MM.1S (cell line): ENCODE results near the gene CAST.

Source experiments
- DNase-seq: peaks from one replicate; pipeline ENCODE4 v3.0.0-alpha.2; 2015
- H2AFZ ChIP-seq: fragments of 300-600 bp; sonication (generic); 2 replicates; pipeline ENCODE4 v1.6.0; 2016; ENCODE audit warnings: antibody characterized with exemption, low read length
- H3F3A ChIP-seq: fragments of 300-600 bp; sonication (generic); 2 replicates; pipeline ENCODE4 v1.6.1; 2016; ENCODE audit warnings: mild to moderate bottlenecking, antibody characterized with exemption, low read length, moderate library complexity, mixed read lengths; ENCODE audit not compliant: insufficient read depth
- H3K27ac ChIP-seq: fragments of 300-600 bp; sonication (generic); 2 replicates; pipeline ENCODE4 v1.5.1; 2016; ENCODE audit warnings: mild to moderate bottlenecking, low read length
- H3K27me3 ChIP-seq: fragments of 300-600 bp; sonication (generic); replicated peaks from 2 replicates; pipeline ENCODE4 v1.6.0; 2016; ENCODE audit warnings: low read length; ENCODE audit not compliant: insufficient read depth
- H3K36me3 ChIP-seq: fragments of 300-600 bp; sonication (generic); replicated peaks from 2 replicates; pipeline ENCODE4 v1.6.1; 2016; ENCODE audit warnings: mild to moderate bottlenecking, low read length, mixed read lengths; ENCODE audit not compliant: insufficient read depth
- H3K4me1 ChIP-seq: fragments of 300-600 bp; sonication (generic); 2 replicates; pipeline ENCODE4 v1.6.1; 2016; ENCODE audit warnings: low read length, mixed read lengths
- H3K4me2 ChIP-seq: fragments of 300-600 bp; sonication (generic); 2 replicates; pipeline ENCODE4 v1.6.0; 2016; ENCODE audit warnings: low read depth, low read length
- H3K4me3 ChIP-seq: fragments of 300-600 bp; sonication (generic); 2 replicates; pipeline ENCODE4 v1.5.1; 2016; ENCODE audit warnings: low read length, mixed read lengths
- H3K79me2 ChIP-seq: fragments of 300-600 bp; sonication (generic); 2 replicates; pipeline ENCODE4 v1.6.1; 2016; ENCODE audit warnings: mixed run types, low read length, mixed read lengths
- H3K9ac ChIP-seq: fragments of 300-600 bp; sonication (generic); 2 replicates; pipeline ENCODE4 v1.6.1; 2016; ENCODE audit warnings: low read length, mixed read lengths
- H3K9me2 ChIP-seq: fragments of 300-600 bp; sonication (generic); replicated peaks from 2 replicates; pipeline ENCODE4 v1.6.1; 2016; ENCODE audit warnings: mild to moderate bottlenecking, low read length, mixed read lengths; ENCODE audit not compliant: insufficient read depth
- H3K9me3 ChIP-seq: fragments of 300-600 bp; sonication (generic); replicated peaks from 2 replicates; pipeline ENCODE4 v1.6.1; 2016; ENCODE audit warnings: mild to moderate bottlenecking, low read length, mixed read lengths; ENCODE audit not compliant: insufficient read depth
- H4K20me1 ChIP-seq: fragments of 300-600 bp; sonication (generic); 2 replicates; pipeline ENCODE4 v1.6.1; 2016; ENCODE audit warnings: mild to moderate bottlenecking, low read length, moderate library complexity, mixed read lengths; ENCODE audit not compliant: insufficient read depth
- EZH2 ChIP-seq: fragments of 300-600 bp; sonication (generic); optimal IDR thresholded peaks from 2 replicates; pipeline ENCODE3; 2017; ENCODE audit warnings: low read depth, mild to moderate bottlenecking, antibody characterized with exemption, low read length, mixed read lengths
- EZH2phosphoT487 ChIP-seq: fragments of 300-600 bp; sonication (generic); IDR thresholded peaks from 2 replicates; pipeline ENCODE4 v1.6.1; 2018; ENCODE audit warnings: antibody characterized with exemption, low read length
- TF ChIP-seq, protein P1 (sequence below): fragments of 300-600 bp; sonication (generic); IDR thresholded peaks from 2 replicates; pipeline ENCODE4 v1.5.1; 2016; ENCODE audit warnings: antibody characterized with exemption, low read length, mixed read lengths

CAST gene

GRCh38 chr5:96673127-96673526 lies 11.0 kb downstream of the CAST start:
- no peak overlapping the region for H3K4me3 ChIP-seq
- no peak overlapping the region for H3K4me2 ChIP-seq
- TF ChIP-seq EZH2phosphoT487 (no peak), EZH2 (no peak)
- TF ChIP-seq, protein P1, sequence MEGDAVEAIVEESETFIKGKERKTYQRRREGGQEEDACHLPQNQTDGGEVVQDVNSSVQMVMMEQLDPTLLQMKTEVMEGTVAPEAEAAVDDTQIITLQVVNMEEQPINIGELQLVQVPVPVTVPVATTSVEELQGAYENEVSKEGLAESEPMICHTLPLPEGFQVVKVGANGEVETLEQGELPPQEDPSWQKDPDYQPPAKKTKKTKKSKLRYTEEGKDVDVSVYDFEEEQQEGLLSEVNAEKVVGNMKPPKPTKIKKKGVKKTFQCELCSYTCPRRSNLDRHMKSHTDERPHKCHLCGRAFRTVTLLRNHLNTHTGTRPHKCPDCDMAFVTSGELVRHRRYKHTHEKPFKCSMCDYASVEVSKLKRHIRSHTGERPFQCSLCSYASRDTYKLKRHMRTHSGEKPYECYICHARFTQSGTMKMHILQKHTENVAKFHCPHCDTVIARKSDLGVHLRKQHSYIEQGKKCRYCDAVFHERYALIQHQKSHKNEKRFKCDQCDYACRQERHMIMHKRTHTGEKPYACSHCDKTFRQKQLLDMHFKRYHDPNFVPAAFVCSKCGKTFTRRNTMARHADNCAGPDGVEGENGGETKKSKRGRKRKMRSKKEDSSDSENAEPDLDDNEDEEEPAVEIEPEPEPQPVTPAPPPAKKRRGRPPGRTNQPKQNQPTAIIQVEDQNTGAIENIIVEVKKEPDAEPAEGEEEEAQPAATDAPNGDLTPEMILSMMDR = no peak
- no peaks in the 10 kb centered on the region for H3F3A ChIP-seq
- DNase-seq = no peak
- no peaks in the 10 kb centered on the region for H3K9me3 ChIP-seq
- H3K27me3 ChIP-seq = no peaks in the 10 kb centered on the region
- no peaks in the 10 kb centered on the region for H4K20me1 ChIP-seq
- peaks cover 72% of the 10 kb centered on the region for H3K79me2 ChIP-seq
- no peak overlapping the region for H3K9ac ChIP-seq
- no peaks in the 10 kb centered on the region for H3K36me3 ChIP-seq
- no peak overlapping the region for H2AFZ ChIP-seq
- H3K9me2 ChIP-seq = no peaks in the 10 kb centered on the region
- H3K27ac ChIP-seq = no peak overlapping the region
- H3K4me1 ChIP-seq = peaks cover 5% of the 10 kb centered on the region

DNA sequence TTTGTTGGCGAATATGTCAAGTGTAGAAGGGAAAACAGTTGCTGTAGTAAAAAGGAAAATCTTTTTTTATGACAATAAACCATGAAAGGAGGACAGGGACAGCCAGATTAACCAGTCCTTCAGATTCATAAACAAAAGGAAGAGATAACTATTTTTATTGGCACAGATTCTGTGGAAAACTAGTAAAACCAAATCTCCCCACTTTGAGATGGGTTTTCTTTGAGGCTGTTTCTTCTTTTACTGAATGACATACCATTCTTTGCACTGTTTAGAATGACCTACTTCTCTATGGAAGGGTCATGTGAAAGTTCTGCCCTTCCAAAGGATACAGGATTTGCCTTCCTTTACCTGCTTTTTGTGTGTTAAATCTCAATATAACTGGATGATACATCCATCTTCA lies 13.7 kb downstream of the CAST start:
- TF ChIP-seq EZH2 (no peak), EZH2phosphoT487 (no peak)
- TF ChIP-seq, protein P1 = no peak
- no peak overlapping the region for H2AFZ ChIP-seq
- DNase-seq = no peak
- no peaks in the 10 kb centered on the region for H3K36me3 ChIP-seq
- no peaks in the 10 kb centered on the region for H3K9me2 ChIP-seq
- H3K27ac ChIP-seq = no peak overlapping the region
- H3K4me2 ChIP-seq = no peak overlapping the region
- H4K20me1 ChIP-seq = no peaks in the 10 kb centered on the region
- H3K27me3 ChIP-seq = no peaks in the 10 kb centered on the region
- H3K9me3 ChIP-seq = no peaks in the 10 kb centered on the region
- H3K4me3 ChIP-seq = no peak overlapping the region
- H3K4me1 ChIP-seq = peaks cover 27% of the 10 kb centered on the region
- peaks cover 61% of the 10 kb centered on the region for H3K79me2 ChIP-seq
- H3F3A ChIP-seq = peaks cover 10% of the 10 kb centered on the region
- H3K9ac ChIP-seq = no peak overlapping the region

- peaks cover 35% of the 10 kb centered on the region for H3K4me1 ChIP-seq
- H3K27me3 ChIP-seq = no peaks in the 10 kb centered on the region
- peaks cover 10% of the 10 kb centered on the region for H3F3A ChIP-seq
- TF ChIP-seq EZH2 = no peak
- no peak for TF ChIP-seq EZH2phosphoT487
- TF ChIP-seq, protein P1 = no peak
- peaks cover 48% of the 10 kb centered on the region for H3K79me2 ChIP-seq
- H3K9me2 ChIP-seq = no peaks in the 10 kb centered on the region
- no peaks in the 10 kb centered on the region for H3K9me3 ChIP-seq
- H3K9ac ChIP-seq = no peak overlapping the region
- H3K4me3 ChIP-seq = no peak overlapping the region
- no peak overlapping the region for H3K4me2 ChIP-seq
- no peak overlapping the region for H2AFZ ChIP-seq
- H3K27ac ChIP-seq = no peak overlapping the region
- H3K36me3 ChIP-seq = no peaks in the 10 kb centered on the region
- no peaks in the 10 kb centered on the region for H4K20me1 ChIP-seq
- no peak for DNase-seq
Measured at GRCh38 chr5:96677496-96677895, 15.3 kb downstream of the CAST start.
